SIG-M5 (cell line): Measurements from ENCODE around the gene LRIG1.

Experiments used
- DNase-seq: peaks from one replicate; lab custom pipeline; 2025; lab: John Stamatoyannopoulos, UW

The LRIG1 gene

GRCh38 chr3:66486646-66487045 is 14.2 kb downstream of the LRIG1 start:
- DNase-seq, result no peak

- DNase-seq, result no peak
Measured at GRCh38 chr3:66486202-66486601, 14.6 kb downstream of the LRIG1 start.

- DNase-seq, result no peak
Measured at GRCh38 chr3:66485291-66485968, 15.4 kb downstream of the LRIG1 start.

- no peak for DNase-seq
Measured at GRCh38 chr3:66484106-66484844, 16.5 kb downstream of the LRIG1 start.

GRCh38 chr3:66483409-66483906 is 17.4 kb downstream of the LRIG1 start:
- DNase-seq, result no peak

GRCh38 chr3:66483006-66483405 is 17.8 kb downstream of the LRIG1 start:
- DNase-seq, result no peak

GRCh38 chr3:66482018-66482404 is 18.8 kb downstream of the LRIG1 start:
- no peak for DNase-seq

GRCh38 chr3:66481071-66482017 is 19.5 kb downstream of the LRIG1 start:
- no peak for DNase-seq

- DNase-seq, result no peak
Measured at GRCh38 chr3:66480666-66481065, 20.2 kb downstream of the LRIG1 start.

GRCh38 chr3:66479532-66479947 is 21.3 kb downstream of the LRIG1 start:
- DNase-seq, result no peak

- DNase-seq, result no peak
Measured at GRCh38 chr3:66478960-66479359, 21.9 kb downstream of the LRIG1 start.

- no peak for DNase-seq
Measured at GRCh38 chr3:66477856-66478255, 23.0 kb downstream of the LRIG1 start.

- no peak for DNase-seq
Measured at GRCh38 chr3:66476852-66477381, 23.9 kb downstream of the LRIG1 start.

GRCh38 chr3:66475386-66476020 is 25.3 kb downstream of the LRIG1 start:
- DNase-seq, result no peak

GRCh38 chr3:66473692-66474091 is 27.1 kb downstream of the LRIG1 start:
- DNase-seq, result no peak

GRCh38 chr3:66473181-66473580 is 27.6 kb downstream of the LRIG1 start:
- DNase-seq, result no peak

GRCh38 chr3:66472313-66473134 is 28.3 kb downstream of the LRIG1 start:
- DNase-seq, result no peak

- DNase-seq, result no peak
Measured at GRCh38 chr3:66470956-66471686, 29.7 kb downstream of the LRIG1 start.

- DNase-seq, result no peak
Measured at GRCh38 chr3:66470285-66470684, 30.5 kb downstream of the LRIG1 start.

GRCh38 chr3:66469220-66469640 is 31.6 kb downstream of the LRIG1 start:
- DNase-seq, result no peak
